GM21515 (cell line): ENCODE results near the gene CD151.
A peak's percentile ranks its signal among the peaks of the same experiment; 100 is the strongest.

Source experiments
- ATAC-seq: cut with Tn5 transposase; IDR thresholded peaks from one replicate; pipeline ENCODE4 v1.9.1; 2021; ENCODE audit not compliant: unreplicated experiment

Gene CD151

GRCh38 chr11:841981-842369 is 9.2 kb downstream of the CD151 start:
- ATAC-seq, result peak; percentile 5

GRCh38 chr11:842370-843002 is 9.7 kb downstream of the CD151 start, which contains the start of the genes POLR2L and TSPAN4:
TSS of gene POLR2L (minus strand) at chr11:842529. CDS start at chr11:842508, 21 bp downstream.
TSS of gene TSPAN4 (plus strand) at chr11:842852. CDS start at chr11:850305, 7,453 bp downstream.
- peak; percentile 59 for ATAC-seq

GRCh38 chr11:843086-843734 is 10.5 kb downstream of the CD151 start:
- peak; percentile 9 for ATAC-seq

GRCh38 chr11:843818-844692 is 11.3 kb downstream of the CD151 start:
- no peak for ATAC-seq

GRCh38 chr11:844693-845644 is 12.2 kb downstream of the CD151 start:
- no peak for ATAC-seq

GRCh38 chr11:845872-846495 is 13.2 kb downstream of the CD151 start:
- no peak for ATAC-seq

GRCh38 chr11:846496-847098 is 13.8 kb downstream of the CD151 start:
- no peak for ATAC-seq

- no peak for ATAC-seq
Measured at GRCh38 chr11:847876-848275, 15.1 kb downstream of the CD151 start.

- ATAC-seq, result no peak
Measured at GRCh38 chr11:848380-848931, 15.7 kb downstream of the CD151 start.

GRCh38 chr11:849104-849824 is 16.5 kb downstream of the CD151 start:
- no peak for ATAC-seq

- ATAC-seq, result no peak
Measured at GRCh38 chr11:849951-850774, 17.4 kb downstream of the CD151 start.

GRCh38 chr11:850775-851763 is 18.3 kb downstream of the CD151 start:
- no peak for ATAC-seq

GRCh38 chr11:852762-853161 is 20.0 kb downstream of the CD151 start:
- no peak for ATAC-seq

GRCh38 chr11:853682-854448 is 21.1 kb downstream of the CD151 start:
- ATAC-seq, result no peak

- ATAC-seq, result no peak
Measured at GRCh38 chr11:854601-855329, 22.0 kb downstream of the CD151 start.
